HG03025 (cell line): ENCODE data around the gene LTBP1.
"Not testable (repeated sequence)": the region's sequence is repeated elsewhere in the genome, so short reads cannot be mapped to it uniquely, and the experiment has no call there.

Experiments used
- ATAC-seq: cut with Tn5 transposase; IDR thresholded peaks from one replicate; pipeline ENCODE4 v1.9.1; 2021; ENCODE audit warnings: mild to moderate bottlenecking, moderate library complexity; ENCODE audit not compliant: unreplicated experiment, low FRiP score

The LTBP1 gene

GRCh38 chr2:33433279-33434235 lies 486.8 kb downstream of the LTBP1 start:
- no peak for ATAC-seq

- no peak for ATAC-seq
Measured at GRCh38 chr2:33435518-33435917, 488.8 kb downstream of the LTBP1 start.

- ATAC-seq = no peak
Measured at GRCh38 chr2:33436083-33436482, 489.3 kb downstream of the LTBP1 start.

- no peak for ATAC-seq
Measured at GRCh38 chr2:33437297-33437696, 490.5 kb downstream of the LTBP1 start.

GRCh38 chr2:33437815-33438214 lies 491.1 kb downstream of the LTBP1 start:
- ATAC-seq = no peak

- ATAC-seq = no peak
Measured at GRCh38 chr2:33441235-33441810, 494.6 kb downstream of the LTBP1 start.

GRCh38 chr2:33442052-33442451 lies 495.3 kb downstream of the LTBP1 start:
- ATAC-seq = not testable (repeated sequence)

- ATAC-seq = no peak
Measured at GRCh38 chr2:33442528-33443079, 495.9 kb downstream of the LTBP1 start.

GRCh38 chr2:33443274-33443829 lies 496.6 kb downstream of the LTBP1 start:
- no peak for ATAC-seq

GRCh38 chr2:33444967-33445366 lies 498.2 kb downstream of the LTBP1 start:
- no peak for ATAC-seq

- no peak for ATAC-seq
Measured at GRCh38 chr2:33448220-33448899, 501.6 kb downstream of the LTBP1 start.
